NCI-H510A (cell line): Measurements from ENCODE around the gene NUP85.
"Not testable (repeated sequence)": the region's sequence is repeated elsewhere in the genome, so short reads cannot be mapped to it uniquely, and the experiment has no call there.

Experiments used
- DNase-seq: peaks from one replicate; lab custom pipeline; 2025; lab: John Stamatoyannopoulos, UW

NUP85 gene

DNA sequence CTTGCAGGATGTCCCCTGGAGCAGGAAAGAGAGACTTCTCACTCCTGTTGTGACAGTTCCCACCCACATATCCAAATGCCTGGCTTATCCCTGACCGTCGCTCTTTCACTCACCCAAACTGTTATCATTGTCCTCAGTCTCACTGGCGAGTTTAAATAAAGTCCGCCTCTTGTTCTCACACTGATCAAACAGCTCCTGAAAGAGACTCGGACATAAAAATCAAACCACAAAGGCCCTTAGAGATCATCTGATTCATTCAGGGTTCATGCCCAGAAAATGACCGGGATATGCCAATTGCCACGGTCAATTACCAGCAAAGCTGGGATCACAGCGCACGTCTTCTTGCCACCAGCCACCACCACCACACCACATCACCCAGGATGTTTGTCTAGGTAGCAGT is 36.0 kb downstream of the NUP85 start:
- DNase-seq = no peak

DNA sequence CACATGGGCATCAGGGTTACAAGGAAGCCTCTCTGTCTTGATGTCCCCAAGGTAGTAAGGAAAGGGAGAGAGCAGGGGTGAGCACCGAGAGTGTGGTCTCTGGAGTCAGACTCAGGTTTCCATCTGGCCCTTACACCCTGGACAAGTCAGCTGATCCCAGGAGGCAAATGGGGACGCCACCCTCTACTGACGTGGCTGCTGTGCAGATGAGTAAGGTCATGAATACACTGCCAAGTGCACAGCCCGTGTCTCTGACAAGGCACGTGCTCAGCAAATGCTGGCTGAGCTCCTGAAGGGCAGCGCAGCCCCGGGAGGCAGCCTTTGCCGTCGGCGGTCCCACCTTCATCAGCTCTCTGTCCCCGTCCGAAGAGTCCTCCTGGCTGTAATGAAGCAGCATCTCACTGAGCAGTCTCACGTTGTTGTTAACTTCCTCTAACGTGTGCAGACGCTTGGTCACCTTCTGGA is 36.5 kb downstream of the NUP85 start:
- no peak for DNase-seq

DNA sequence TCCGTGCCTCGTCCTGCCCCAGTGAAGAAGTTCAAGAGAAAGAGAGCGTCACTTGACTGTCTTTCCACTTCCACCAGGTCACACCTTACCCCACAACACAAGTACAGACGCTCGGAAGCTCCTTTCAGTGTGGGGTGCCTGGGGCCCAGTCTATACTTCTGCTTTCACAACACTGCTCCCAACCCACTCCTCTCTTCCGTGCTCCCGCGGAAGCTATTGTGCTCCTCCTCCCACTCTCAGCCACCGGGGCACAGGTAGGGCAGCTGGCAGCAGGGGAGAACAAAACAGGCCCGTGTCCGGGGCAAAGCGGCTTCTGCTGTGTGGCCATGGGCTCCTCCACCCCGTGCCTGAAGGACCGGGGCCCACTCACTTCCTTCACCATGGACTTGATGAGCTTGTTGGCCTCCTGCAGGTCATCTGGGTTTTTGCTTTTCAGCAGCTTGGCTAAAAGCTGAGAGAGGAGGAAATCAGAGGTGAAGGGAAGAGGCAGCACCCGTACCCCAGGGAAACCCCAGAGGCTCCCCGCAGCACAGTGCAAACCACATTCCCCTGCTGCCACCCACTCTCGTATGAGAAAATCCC is 37.1 kb downstream of the NUP85 start:
- no peak for DNase-seq

DNA sequence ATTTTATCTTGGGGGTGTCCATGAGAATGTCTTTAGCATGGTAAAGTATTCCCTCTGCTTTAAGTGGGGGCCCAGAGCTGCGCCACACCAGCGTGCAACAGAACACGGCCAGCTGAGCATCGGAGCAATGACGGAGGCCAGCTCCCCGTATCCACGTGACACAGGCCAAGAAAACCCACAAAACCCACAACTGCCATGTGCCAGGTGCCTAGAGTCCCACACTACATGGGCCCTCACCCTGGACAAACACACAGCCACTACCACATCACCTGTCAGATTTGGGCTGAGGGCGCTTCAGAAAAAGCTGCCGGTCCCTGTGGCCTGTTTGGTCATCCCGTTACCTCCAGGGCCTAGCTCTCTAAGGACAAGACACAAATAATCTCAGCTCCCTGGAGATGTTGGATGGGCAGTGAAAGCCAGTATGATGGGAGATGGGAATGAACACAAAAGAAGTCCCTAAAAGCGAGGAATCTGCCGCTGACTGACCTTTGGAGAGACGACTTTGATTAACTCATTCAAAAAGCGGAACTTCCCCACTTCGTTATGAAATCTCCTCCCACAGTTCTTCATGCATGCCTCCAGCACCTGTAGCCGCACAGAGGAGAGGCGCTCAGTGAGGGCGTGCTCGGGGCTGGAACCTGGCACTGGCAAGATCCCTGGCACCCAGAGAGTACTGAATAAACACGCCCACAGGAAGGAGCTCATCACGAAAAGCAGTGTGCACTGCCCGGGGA is 38.8 kb downstream of the NUP85 start:
- DNase-seq = no peak

DNA sequence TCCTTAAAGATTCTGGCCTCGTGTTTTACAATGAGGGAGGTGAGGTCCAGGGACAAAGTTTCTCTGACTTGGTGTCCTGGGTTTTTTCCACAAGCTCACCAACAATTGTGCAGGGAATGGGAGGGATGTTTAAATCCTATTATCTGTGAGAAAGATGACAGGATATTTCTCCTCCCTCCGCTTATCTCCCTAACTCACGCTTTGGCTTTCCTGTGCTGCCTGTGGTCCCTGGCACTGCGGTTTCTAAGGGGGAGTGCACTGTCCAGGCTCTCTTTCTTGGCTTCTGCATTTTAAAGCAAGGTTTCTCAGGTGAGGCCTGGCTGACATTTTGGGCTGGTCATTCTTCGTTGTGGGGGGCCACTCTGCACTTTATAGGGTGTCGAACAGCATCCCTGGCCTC is 39.5 kb downstream of the NUP85 start:
- DNase-seq = no peak

DNA sequence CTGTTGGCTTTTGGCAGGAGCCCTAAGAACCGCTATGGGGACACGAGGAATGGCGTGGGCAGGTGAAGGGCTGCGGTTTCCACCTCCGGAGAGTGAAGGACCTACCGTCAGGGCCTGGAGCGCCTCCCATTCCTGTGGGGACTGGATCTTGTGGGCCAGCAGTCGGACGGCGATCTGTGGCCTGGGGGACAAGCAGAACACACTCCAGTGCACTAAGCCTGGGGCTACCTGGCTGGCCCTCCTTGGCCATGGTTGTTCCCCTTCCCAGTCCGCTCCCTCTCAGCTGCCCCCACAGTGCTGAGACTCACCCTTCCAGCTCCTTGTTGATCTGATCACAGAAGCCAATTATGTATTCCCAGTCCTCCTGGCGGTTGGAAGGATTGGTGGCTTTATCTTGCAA is 40.9 kb downstream of the NUP85 start:
- no peak for DNase-seq

DNA sequence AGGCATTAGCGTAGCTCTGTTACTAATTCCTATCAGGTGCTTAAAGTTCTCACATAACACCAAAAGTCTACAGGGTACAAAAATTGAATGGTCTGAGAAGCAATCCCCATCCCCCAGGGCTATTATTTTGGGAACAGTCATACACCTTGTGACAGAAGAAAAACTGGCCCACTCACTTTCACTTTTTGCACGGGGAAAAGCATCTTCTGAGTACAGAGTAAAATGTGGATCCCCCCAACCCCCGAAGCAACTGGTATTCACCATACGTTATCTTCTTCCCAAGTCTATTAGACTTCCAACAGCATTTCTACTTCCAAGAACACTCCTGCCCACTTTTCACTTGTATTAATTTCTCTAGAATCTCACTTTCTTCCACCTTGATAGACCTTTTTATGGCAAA is 44.1 kb downstream of the NUP85 start:
- no peak for DNase-seq

DNA sequence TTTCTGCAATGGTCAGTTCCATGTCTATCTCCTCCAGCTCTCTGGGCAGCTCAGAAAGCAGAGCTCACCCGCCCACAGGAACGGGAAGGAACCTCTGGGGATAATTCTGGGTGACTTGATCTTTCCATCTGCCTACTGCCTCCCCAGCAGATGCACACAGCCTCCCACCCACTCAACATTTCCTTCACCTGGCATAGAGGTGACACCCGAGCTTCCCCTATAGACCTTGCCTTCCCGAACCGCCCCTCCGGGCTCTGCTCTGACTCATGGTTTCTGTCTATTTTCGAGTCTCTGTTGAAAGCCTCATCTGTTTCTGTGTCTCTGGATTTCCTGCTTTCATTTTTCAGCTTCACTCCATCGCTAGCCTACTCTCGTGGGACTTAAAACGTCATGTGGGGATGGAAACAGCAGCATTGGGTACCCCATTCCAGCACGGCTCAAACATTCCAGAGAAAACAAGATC is 44.6 kb downstream of the NUP85 start:
- DNase-seq = no peak

DNA sequence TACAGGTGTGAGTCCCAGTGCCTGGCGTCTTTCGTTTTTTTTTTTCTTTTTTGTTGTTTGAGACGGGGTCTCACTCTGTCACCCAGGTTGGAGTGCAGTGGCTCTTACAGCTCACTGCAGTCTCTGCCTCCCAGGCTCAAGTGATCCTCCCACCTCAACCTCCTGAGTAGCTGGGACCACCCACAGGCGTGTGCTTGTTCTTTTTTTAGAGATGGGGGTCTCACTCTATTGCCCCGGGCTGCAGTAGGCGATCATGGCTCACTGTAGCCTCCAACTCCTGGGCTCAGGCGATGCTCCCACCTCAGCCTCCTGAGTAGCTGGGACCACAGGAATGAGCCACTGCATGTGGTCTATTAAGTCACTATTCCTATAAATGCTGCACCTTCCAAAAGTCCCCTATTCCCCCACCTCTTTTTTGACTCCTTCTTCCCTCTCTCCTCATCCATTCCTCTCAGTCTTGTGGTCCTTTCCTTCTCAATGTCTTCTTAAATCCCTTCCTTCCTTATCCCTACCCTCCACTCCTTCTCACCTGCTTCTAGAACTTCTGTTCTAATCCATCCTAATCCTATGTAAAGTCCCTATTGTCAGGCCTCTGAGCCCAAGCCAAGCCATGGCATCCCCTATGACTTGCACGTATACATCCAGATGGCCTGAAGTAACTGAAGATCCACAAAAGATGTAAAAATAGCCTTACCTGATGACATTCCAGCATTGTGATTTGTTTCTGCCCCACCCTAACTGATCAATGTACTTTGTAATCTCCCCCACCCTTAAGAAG is 46.7 kb downstream of the NUP85 start:
- no peak for DNase-seq

DNA sequence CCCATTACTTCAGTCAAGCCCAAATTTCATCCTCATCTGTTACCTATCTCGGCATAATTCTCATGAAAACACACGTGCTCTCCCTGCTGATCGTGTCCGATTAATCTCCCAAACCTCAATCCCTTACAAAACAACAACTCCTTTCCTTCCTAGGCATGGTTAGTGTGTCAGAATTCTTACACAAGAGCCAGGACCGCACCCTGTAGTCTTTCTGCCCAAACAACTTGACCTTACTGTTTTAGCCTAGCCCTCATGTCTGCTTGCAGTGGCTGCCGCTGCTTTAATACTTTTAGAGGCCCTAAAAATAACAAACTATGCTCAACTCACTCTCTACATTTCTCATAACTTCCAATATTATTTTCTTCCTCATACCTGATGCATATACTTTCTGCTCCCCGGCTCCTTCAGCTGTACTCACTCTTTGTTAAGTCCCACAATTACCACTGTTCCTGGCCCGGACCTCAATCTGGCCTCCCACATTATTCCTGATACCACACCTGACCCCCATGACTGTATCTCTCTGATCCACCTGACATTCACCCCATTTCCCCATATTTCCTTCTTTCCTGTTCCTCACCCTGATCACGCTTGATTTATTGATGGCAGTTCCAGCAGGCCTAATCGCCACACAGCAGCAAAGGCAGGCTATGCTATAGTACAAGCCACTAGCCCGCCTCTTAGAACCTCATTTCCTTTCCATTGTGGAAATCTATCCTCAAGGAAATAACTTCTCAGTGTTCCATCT is 50.6 kb downstream of the NUP85 start:
- DNase-seq = not testable (repeated sequence)

DNA sequence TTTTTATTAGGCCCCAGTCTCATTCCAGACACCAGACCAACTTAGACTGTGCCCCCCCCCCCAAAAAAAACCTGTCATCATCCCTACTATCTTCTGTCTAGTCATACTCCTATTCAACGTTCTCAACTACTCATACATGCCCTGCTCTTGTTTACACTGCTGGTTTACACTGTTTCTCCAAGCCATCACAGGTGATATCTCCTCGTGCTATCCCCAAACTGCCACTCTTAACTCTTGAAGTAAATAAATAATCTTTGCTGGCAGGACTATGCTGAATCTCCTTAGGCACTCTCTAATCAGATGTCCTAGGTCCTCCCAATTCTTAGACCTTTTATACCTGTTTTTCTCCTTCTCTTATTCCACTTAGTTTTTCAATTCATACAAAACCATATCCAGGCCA is 51.7 kb downstream of the NUP85 start:
- not testable (repeated sequence) for DNase-seq

DNA sequence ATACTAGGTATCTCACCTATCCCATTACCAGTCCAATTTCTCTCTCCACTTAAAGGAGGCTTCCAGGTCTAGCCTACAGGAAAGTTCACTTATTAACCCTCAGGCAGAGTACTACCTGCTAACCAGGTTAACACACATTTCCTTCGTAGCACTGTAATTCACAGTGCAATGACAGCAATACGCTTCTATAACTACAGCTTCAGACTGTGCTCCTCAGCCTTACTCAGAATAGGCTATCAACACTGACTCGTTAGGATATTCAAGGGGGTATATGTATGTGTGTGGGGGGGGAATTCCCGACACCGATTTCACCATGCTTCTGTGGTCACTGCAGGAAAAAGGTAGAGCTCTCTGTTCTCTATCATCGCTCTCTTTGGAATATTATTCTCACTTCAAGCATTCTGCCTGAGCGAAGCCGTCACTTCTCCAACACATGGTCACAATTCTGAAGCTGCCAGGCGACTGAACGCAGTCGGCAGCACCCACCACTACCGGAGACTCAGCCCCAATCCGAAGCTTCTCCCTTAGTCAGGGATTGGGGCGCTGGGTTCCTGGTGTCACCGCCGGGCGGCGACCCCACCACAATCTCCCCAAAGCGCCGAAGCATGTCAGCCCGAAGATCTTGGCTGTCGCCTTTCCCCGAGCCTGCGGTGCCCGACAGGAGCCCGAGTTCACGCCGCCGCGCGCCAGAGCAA is 55.3 kb downstream of the NUP85 start:
- no peak for DNase-seq

DNA sequence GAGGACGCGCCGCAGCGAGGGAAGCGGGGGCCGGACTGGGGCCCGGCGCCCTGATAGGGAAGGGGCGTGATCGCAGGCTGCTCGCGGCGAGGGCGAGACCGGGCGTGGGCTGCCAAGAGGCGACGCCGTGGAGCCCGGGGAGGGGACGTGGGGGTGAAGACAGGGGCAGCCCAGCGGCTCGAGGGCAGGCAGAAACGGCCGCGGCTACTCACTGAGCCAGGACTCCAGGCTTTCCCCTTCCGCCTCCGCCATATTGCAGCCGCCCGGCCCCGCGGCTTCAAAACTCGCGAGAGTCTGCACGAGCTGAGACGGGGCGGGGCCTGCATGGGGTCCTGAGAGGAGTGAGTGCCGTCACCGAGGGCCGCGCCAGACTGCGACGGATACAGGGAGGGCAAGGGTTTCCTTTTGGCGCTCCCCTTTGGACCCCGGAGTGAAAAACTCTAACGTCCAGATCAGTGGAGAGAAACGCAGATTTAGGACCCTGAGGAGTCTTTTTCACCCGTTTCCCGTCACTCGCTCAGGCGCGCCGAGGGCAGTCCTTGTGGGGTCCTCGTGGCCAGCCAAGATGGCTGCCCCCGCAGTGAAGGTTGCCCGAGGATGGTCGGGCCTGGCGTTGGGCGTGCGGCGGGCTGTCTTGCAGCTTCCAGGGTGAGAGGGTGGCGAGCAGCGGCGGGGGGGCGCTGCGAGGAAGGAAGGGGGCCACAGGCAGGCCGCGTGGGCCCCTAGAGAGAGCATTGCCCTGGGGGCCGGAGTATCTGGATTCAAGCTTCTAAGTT is 56.0 kb downstream of the NUP85 start, which contains the start of the genes GGA3 and MRPS7:
TSS of gene GGA3 (minus strand) at position 271 of the 776 bp plus-strand sequence. CDS start at position 252, 19 bp downstream.
TSS of gene MRPS7 (plus strand) at position 544 of the 776 bp plus-strand sequence. CDS start at position 566, 22 bp downstream.
- peak; percentile 90 for DNase-seq

DNA sequence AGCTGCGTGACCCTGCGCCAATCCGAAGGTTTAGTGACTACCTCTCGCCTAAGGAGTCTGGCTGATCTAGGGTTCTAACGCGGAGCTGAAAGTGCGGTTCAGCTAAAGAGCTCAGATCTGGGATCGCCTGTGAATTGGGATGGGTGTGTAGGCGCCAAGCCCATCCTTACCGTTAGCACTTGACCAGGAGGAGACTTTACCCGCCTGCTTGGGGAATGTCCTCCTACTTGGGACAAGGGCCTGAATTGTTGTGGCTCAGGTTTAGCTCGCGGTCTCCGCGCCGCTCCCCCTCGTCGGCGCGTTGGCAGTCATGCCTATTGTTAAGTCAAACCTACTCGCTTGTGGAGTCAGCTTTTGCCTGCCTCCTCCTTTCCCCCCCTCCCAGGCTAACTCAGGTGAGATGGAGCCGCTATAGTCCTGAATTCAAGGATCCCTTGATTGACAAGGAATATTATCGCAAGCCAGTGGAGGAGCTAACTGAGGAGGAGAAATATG is 56.7 kb downstream of the NUP85 start:
- no peak for DNase-seq

DNA sequence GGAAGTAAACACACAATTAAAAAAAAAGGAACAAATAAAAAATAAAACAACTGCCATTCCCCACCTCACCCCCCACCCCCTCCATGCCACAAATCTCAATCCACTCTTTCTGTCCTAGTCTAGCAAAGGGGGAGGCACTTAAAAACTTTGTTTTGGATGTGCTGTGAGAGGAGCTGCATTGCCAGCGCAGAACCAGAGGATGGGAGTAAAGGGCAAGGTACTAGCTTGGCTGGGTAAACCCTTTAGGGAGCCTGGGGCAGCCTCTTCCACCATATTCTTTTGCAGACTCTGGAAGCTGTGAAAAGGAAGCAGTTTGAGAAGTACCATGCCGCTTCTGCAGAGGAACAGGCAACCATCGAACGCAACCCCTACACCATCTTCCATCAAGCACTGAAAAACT is 57.6 kb downstream of the NUP85 start:
- DNase-seq = no peak

DNA sequence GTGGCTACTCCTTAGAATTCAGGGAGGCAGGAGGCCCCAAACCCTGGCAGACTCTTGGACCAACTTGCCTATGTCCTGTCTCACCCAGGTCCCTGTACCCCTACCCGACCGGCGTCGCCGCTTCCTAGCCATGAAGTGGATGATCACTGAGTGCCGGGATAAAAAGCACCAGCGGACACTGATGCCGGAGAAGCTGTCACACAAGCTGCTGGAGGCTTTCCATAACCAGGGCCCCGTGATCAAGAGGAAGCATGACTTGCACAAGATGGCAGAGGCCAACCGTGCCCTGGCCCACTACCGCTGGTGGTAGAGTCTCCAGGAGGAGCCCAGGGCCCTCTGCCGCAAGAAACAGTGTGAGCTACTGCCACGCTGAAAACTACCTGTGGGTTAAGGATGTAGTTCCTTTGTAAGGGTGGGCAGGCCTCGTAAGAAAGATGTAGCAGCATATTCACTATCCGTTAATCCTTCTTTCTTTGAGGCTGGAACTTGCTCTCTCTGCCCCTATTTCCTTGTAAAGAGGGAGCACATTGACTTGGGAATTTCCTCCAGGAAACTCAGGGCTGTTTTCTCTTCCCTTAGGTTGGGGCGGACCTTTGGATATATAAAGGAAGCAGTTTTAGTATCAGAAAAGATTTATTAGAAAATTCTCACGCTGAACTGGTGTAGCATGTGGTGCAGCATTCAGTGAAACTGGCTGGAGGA is 60.3 kb downstream of the NUP85 start:
- DNase-seq = no peak

DNA sequence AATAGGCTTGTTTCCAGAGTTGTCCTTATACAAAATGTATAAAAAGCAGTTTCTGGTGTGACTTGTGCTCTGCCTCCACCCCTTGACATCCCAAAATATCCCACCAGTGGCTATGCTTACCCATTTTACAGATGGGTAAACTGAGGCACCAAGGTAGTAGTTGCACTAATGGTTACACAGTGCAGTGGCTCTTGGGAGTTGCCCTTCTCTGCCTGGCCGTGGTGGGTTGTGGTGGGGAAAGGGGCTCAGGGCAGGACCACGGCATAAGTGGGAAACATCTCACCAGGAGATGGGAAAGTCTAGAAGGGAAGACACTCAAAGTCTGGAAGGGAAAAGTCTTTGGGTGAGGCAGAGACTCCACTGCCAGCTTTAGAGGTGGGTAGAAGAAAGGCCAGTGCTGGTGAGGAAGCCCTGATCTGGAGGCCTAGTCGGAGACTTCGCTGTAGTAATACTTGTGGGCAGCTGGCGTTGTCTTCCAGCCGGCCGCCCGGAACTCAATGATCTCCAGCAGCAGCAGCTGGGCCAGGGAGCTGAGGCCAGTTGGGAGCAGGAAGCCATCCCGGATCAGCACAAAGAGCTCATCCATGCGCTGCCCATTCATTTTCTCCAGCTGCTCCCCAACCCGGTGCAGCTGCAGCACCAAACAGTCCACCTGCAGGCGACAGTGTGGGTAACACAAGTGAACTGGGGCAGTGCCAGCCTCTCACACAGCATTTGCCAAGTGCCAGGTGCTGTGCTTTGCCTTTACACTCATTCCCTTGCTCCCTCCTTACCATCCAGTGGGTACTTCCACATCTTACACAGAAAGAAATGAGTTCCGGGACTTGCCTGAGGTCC is 61.1 kb downstream of the NUP85 start:
- no peak for DNase-seq

DNA sequence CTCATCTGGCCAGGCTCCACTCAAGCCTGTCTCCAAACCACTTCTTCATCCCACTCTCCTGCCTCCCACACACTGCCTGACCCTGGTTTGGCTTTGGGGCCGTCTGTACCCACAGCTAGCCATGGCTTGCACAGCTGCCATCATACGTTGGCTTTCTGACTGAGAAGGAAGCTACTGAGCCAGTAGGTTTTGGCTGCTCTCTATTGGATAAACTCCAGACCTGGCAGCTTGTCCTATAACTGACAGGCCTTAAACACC is 61.6 kb downstream of the NUP85 start:
- no peak for DNase-seq
